Fibroblast of lung (primary cell): ENCODE results near the gene DPEP1. TPM values are rescaled to one million over a fixed set of nuclear protein-coding genes. Genes with fewer than 3 reads are reported as not detected.

Experiments used
- DNase-seq, 2 donors: peaks; one replicate each; pipeline versions ENCODE4 v3.0.0 to v3.0.0-alpha.2; 2010; ENCODE audit warnings: low read depth in 2 of 2
- H2AFZ ChIP-seq: 2 replicates; pipeline ENCODE4 v1.5.1; 2012; ENCODE audit warnings: low read length, control low read depth, inconsistent platforms
- H3K27ac ChIP-seq: 2 replicates; pipeline ENCODE4 v1.5.1; 2011; ENCODE audit warnings: low read length, control low read depth; ENCODE audit not compliant: insufficient read depth
- H3K27me3 ChIP-seq: 2 replicates; pipeline ENCODE4 v1.5.1; 2011; ENCODE audit warnings: mild to moderate bottlenecking, low read length; ENCODE audit not compliant: control insufficient read depth, insufficient read depth
- H3K36me3 ChIP-seq: 2 replicates; pipeline ENCODE4 v1.5.1; 2011; ENCODE audit warnings: low read length; ENCODE audit not compliant: control insufficient read depth, insufficient read depth
- H3K4me1 ChIP-seq: 2 replicates; pipeline ENCODE4 v1.5.1; 2011; ENCODE audit warnings: low read length; ENCODE audit not compliant: control insufficient read depth, insufficient read depth; ENCODE audit errors: extremely low read depth
- H3K4me2 ChIP-seq: 2 replicates; pipeline ENCODE4 v1.5.1; 2011; ENCODE audit warnings: low read length, control low read depth; ENCODE audit not compliant: insufficient read depth; ENCODE audit errors: extremely low read depth
- H3K4me3 ChIP-seq, 4 experiments: fragments of 200-600 bp in 1 of 4; sonication (generic) in 1 of 4; replicated peaks in 1 of 4; 2 replicates each; pipeline ENCODE4 v1.5.1; 2011 to 2016; ENCODE audit warnings: low read length in 4 of 4, low read depth in 3 of 4, mild to moderate bottlenecking in 3 of 4, control low read depth in 2 of 4, inconsistent platforms in 1 of 4, mixed read lengths in 1 of 4; ENCODE audit not compliant: insufficient read depth in 1 of 4; ENCODE audit errors: control extremely low read depth in 1 of 4
- H3K79me2 ChIP-seq: 2 replicates; pipeline ENCODE4 v1.5.1; 2012; ENCODE audit warnings: mild to moderate bottlenecking, low read length, inconsistent platforms; ENCODE audit not compliant: control insufficient read depth, insufficient read depth
- H3K9ac ChIP-seq: 2 replicates; pipeline ENCODE4 v1.5.1; 2011; ENCODE audit warnings: mild to moderate bottlenecking, low read length, control low read depth; ENCODE audit not compliant: insufficient read depth
- H3K9me3 ChIP-seq: 2 replicates; pipeline ENCODE4 v1.5.1; 2012; ENCODE audit warnings: low read depth, low read length; ENCODE audit not compliant: control insufficient read depth, insufficient read depth
- H4K20me1 ChIP-seq: 2 replicates; pipeline ENCODE4 v1.5.1; 2011; ENCODE audit warnings: low read length; ENCODE audit not compliant: control insufficient read depth, insufficient read depth; ENCODE audit errors: extremely low read depth
- EZH2 ChIP-seq: IDR thresholded peaks from 2 replicates; pipeline ENCODE4 v1.5.1; 2012; ENCODE audit warnings: low read length, control low read depth, mild to moderate bottlenecking; ENCODE audit errors: missing control alignments
- polyA plus RNA-seq, 2 donors: library from polyadenylated mRNA; depleted of rRNA in 1 of 2; stranded (reverse) in 1 of 2; unstranded in 1 of 2; fragments of >200 nt; gene quantifications; 2 replicates each; pipeline ENCODE4 v1.2.1, GENCODE V29; 2011 to 2012; ENCODE audit warnings: missing spikeins in 1 of 2
- total RNA-seq: library from RNA; depleted of rRNA; stranded (reverse); fragments of >200 nt; gene quantifications from 2 replicates; pipeline ENCODE4 v1.2.1, GENCODE V29; 2014
- TF ChIP-seq, protein P1 (sequence below), 2 donors: IDR thresholded peaks in 1 of 2; conservative IDR thresholded peaks in 1 of 2; 1 replicate in 1 of 2; 2 replicates in 1 of 2; pipeline ENCODE4 v1.5.1; 2011 to 2012; ENCODE audit warnings: low read length in 2 of 2, control low read depth in 1 of 2, inconsistent platforms in 1 of 2, low read depth in 1 of 2, mild to moderate bottlenecking in 1 of 2

Gene DPEP1
- total and polyA plus RNA-seq, 2 donors (not counting 1 experiment from before 2014, with no cell fraction given), result 0.17 TPM; not detected in 1

DNA sequence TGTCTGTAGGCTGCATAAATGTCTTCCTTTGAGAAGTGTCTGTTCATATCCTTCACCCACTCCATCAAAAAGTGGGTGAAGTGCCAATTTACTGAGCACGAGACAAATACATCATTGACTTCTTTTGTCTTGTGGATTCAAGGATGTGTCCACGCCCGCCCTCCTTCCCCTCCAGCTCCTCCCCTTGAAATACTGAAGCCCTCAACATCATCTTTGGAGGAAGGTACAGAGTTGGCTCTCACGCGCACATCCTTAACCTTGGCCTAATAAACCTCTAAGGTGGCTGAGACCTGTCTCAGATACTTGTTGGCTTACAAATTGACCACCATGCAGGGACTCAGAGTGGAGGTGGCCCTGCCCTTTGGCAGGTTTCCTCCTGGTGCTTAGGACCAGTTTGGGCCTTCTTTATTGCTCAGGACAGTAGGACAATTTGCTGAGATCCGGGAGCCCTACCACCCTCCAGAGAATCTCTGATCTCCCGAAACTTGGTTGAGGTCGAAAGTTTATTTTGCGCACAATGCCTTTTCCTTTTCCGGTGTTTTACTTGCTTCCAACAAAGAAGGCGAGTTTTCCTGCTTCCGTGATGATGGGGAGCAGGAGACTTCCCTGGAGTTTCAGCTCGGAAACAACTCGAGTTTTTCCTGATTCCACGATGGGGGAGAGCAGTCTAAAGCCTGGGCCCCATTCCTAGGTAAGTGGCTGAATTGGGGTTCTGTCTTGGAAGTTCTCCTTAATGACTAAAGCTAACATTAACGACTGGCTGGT, 58.9 kb downstream of the DPEP1 start:
- no peak for DNase-seq

DNA sequence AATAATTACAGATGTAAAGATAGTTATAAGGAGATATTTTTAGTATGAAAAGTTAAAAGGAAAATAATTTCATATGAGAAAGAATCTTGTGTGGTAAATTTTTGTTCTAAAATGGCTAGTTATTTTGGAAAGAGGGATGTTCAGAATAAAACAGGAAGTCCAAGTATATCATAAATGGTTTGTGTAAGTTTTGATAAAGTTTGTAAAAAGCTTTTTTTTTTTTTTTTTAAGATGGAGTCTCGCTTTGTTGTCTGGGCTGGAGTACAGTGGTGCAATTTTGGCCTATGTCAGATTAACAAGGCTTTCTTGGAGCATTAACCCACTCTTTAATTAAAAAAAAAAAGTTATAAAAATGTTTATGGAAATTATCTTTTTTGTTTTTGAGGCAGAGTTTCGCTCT, 64.8 kb downstream of the DPEP1 start:
- Histone ChIP-seq H3K79me2 (no peaks in the 10 kb centered on the region), H3K4me2 (no peak overlapping the region), H3K9ac (no peak overlapping the region), H3K36me3 (no peaks in the 10 kb centered on the region), H2AFZ (no peak overlapping the region), H3K4me1 (no peaks in the 10 kb centered on the region), H3K27ac (no peak overlapping the region), H3K27me3 (no peaks in the 10 kb centered on the region), H3K9me3 (no peaks in the 10 kb centered on the region), H3K4me3 (no peak overlapping the region), H4K20me1 (no peaks in the 10 kb centered on the region)
- DNase-seq, result no peak
- no peak for TF ChIP-seq EZH2
- TF ChIP-seq, protein P1, sequence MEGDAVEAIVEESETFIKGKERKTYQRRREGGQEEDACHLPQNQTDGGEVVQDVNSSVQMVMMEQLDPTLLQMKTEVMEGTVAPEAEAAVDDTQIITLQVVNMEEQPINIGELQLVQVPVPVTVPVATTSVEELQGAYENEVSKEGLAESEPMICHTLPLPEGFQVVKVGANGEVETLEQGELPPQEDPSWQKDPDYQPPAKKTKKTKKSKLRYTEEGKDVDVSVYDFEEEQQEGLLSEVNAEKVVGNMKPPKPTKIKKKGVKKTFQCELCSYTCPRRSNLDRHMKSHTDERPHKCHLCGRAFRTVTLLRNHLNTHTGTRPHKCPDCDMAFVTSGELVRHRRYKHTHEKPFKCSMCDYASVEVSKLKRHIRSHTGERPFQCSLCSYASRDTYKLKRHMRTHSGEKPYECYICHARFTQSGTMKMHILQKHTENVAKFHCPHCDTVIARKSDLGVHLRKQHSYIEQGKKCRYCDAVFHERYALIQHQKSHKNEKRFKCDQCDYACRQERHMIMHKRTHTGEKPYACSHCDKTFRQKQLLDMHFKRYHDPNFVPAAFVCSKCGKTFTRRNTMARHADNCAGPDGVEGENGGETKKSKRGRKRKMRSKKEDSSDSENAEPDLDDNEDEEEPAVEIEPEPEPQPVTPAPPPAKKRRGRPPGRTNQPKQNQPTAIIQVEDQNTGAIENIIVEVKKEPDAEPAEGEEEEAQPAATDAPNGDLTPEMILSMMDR (conservative IDR thresholded peaks at IDR 0.05 in 1 of 2, IDR thresholded peaks at IDR 0.05 in 1 of 2; ENCODE audit: low read depth in 1 of 2, low read length in 2 of 2), result no peak

More for the DNA sequence above, 58.9 kb downstream of the DPEP1 start:
- TF ChIP-seq, protein P1 (conservative IDR thresholded peaks at IDR 0.05 in 1 of 2, IDR thresholded peaks at IDR 0.05 in 1 of 2; ENCODE audit: low read depth in 1 of 2, low read length in 2 of 2), result no peak
- no peak for TF ChIP-seq EZH2
- Histone ChIP-seq H3K9me3 (no peaks in the 10 kb centered on the region), H3K36me3 (no peaks in the 10 kb centered on the region), H3K4me1 (no peaks in the 10 kb centered on the region), H3K4me2 (no peak overlapping the region), H3K27me3 (no peaks in the 10 kb centered on the region), H4K20me1 (no peaks in the 10 kb centered on the region), H3K9ac (no peak overlapping the region), H2AFZ (no peak overlapping the region), H3K4me3 (no peak overlapping the region), H3K27ac (no peak overlapping the region), H3K79me2 (no peaks in the 10 kb centered on the region)

DNA sequence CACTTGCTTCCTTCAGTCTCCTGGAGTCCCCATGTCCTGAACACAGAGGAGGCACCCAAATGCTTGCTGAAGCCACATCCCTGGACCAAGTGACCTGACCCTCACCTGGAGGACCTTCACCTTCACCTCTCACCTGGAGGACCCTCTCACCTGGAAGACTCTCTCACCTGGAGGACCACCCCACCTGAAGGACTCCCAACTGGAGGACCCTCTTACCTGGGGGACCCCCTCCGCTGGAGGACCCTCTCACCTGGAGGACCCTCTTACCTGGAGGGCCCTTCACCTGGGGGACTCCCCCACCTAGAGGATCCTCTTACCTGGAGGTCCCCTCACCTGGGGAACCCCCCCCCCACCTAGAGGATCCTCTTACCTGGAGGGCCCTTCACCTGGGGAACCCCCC, 72.5 kb downstream of the DPEP1 start:
- no peak overlapping the region for H3K4me2 ChIP-seq

More for the DNA sequence above, 72.5 kb downstream of the DPEP1 start:
- H3K4me1 ChIP-seq, result peaks cover 6% of the 10 kb centered on the region
- no peaks in the 10 kb centered on the region for H4K20me1 ChIP-seq
- peaks cover 7% of the 10 kb centered on the region for H3K36me3 ChIP-seq
- H3K79me2 ChIP-seq, result peaks cover 17% of the 10 kb centered on the region
- no peaks in the 10 kb centered on the region for H3K27me3 ChIP-seq
- TF ChIP-seq, protein P1 (conservative IDR thresholded peaks at IDR 0.05 in 1 of 2, IDR thresholded peaks at IDR 0.05 in 1 of 2; ENCODE audit: low read depth in 1 of 2, low read length in 2 of 2), result no peak
- TF ChIP-seq EZH2, result no peak
- no peak overlapping the region for H3K27ac ChIP-seq
- H3K9ac ChIP-seq, result no peak overlapping the region
- no peak overlapping the region for H2AFZ ChIP-seq
- H3K9me3 ChIP-seq, result no peaks in the 10 kb centered on the region
- no peak overlapping the region for H3K4me3 ChIP-seq
- DNase-seq, result no peak
